CD4-positive, alpha-beta T cell treated with Interleukin-21 for 1 hour (primary cell): ENCODE data around the gene PGP.
"Not testable (repeated sequence)": the region's sequence is repeated elsewhere in the genome, so short reads cannot be mapped to it uniquely, and the experiment has no call there.

Source experiments
- DNase-seq: peaks from one replicate; pipeline ENCODE4 v3.0.0-alpha.2; 2020

The PGP gene

GRCh38 chr16:2213817-2214718 is 572 bp downstream of the PGP start:
- no peak for DNase-seq

DNA sequence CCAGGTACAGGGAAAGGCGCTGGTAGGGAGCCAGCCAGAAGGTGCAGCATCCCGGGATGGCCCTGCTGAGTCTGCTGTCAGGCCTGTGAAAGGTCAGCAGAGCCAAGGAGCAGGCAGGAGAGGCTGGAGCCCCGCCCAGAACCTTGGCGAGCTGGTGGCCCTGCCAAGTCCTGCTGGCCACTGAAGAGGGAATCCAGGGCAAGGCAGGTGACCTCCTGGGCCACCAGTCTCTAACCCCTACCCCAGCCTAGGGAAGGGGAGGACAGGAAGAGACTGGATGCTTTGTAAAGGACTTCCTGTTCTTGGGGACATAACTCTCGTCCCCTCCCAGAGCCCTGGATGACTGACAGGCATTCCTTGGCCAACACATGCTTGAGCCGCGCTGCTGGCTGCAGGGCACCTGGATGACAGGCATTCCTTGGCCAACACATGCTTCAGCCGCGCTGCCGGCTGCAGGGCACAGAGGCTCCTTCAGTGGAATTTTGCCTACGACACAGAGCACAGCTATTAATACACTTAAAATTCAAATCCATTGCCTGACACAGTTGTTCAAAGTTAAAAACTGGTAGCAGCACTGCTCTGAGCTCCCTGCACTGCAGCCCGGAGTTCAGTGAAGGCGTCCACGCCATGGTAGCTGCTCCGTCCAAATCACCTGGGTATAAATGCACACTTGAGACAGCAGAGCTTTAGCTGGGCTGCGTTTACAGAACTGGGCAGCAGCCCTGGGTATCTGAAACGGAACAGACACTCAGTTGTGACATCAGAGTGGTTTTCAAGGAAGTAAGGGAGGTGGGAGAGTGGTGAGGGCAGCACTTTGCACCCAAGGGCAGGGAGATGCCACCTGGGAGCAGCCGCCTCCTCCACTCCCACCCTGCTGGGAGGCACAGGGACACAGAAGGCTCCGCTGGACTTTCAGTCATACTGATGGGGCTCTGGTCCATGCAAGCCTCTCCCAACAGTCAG is 2.0 kb downstream of the PGP start:
- no peak for DNase-seq

GRCh38 chr16:2211923-2212347 is 2.7 kb downstream of the PGP start:
- no peak for DNase-seq

DNA sequence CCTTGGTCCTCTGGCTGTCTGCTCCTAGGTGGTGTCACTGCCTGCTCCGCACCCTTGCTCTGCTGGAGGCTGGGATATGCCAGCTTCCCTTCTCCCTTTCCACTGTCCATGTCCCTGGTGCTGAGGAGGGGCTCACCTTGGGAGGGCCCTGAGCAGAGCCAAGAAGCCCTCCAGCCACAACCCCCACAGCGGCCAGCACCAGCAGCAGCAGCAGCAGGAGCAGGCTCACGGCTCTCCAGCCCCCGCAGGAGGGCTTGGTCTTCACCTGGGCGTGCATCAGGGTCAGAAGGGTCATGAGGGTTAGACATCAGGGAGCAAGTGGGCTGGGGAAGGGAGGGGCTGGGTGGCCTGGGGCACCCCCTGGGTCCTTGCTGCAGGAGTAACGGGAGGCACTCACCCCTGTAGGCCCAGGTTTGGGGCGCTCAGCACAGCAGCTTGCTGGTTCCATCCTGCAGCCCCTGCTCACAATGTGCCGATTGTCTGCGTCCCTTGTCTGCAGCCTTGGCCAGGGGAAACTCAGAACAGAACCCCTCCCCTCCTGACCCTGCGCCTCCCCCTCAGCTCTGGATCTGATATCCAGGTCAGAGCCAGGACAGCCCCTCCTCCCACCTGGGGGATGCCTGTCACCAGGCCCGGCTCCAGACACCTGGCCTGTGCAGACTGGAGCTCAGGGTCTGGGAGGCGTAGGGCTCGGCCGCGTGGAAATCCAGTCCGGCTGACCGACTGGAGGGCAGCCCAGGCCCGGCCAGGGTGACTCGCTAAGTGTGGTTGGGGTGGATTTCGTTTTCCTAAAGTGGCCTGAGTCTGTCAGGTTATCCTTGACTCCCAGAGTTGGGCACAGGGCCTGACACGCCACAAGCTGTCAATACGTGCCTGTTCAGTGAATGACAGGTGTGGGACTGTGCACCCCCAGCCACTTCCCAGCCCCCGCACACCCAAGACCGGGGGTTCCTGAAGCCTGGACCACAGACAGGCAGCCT is 4.0 kb downstream of the PGP start, which contains the start of gene BRICD5:
Gene BRICD5, minus strand, starts transcription at position 478 of the 980 bp plus-strand sequence. Its CDS starts 30 bp downstream, at position 448.
- DNase-seq, result no peak

GRCh38 chr16:2210009-2210332 is 4.7 kb downstream of the PGP start:
- no peak for DNase-seq

DNA sequence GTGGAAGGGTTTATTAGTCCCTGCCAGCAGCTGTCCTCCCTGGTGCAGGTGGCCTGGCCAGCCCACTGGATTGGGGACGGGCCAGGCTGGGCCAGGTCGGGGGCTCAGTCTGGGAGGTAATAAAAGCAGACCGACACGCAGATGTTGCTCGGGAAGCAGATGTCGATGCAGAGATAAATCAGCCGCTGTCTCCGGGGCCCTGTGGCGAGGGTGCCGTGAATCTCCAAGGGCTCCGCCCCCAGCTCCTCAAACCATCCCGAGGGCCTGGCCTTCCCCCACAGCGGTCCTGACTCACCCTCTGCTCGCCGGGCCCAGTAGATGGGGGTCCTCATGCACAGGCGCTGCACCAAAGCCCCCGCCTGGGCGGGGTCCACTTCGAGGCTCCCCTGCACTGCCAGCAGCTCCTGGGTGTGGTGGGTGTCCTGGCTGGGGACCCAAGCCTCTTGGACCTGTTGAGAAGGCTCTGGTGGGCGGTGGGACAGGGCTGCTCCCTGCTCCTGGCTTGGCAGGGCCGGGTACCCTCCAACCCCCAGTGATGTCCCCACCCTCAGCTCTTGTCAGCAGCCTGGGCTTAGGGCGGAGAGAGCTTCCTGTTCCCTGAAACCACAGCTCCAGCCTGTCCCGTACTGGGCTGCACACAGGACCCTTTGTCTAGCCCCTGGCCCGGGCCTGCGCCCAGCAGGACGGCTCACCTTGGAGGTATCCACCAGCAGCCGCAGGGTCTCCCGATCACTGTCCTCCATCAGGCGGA is 5.2 kb downstream of the PGP start:
- DNase-seq, result no peak

- no peak for DNase-seq
These were observed 5.9 kb downstream of the PGP start for GRCh38 chr16:2208772-2209171.

DNA sequence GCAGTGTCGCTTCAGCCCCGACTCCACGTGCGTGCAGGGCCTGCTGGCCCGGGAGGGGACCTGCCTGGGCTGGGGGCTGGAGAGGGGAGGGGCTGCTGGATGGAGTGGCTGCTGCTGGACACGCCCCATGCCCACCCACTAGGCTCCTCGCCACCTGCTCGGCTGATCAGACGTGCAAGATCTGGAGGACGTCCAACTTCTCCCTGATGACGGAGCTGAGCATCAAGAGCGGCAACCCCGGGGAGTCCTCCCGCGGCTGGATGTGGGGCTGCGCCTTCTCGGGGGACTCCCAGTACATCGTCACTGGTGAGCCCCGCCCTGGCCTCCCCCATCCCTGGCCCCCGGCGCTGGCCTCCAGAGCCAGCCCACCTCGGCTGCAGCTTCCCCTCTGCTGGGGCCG is 6.3 kb downstream of the PGP start:
- DNase-seq, result no peak

GRCh38 chr16:2207872-2208271 is 6.8 kb downstream of the PGP start:
- no peak for DNase-seq

DNA sequence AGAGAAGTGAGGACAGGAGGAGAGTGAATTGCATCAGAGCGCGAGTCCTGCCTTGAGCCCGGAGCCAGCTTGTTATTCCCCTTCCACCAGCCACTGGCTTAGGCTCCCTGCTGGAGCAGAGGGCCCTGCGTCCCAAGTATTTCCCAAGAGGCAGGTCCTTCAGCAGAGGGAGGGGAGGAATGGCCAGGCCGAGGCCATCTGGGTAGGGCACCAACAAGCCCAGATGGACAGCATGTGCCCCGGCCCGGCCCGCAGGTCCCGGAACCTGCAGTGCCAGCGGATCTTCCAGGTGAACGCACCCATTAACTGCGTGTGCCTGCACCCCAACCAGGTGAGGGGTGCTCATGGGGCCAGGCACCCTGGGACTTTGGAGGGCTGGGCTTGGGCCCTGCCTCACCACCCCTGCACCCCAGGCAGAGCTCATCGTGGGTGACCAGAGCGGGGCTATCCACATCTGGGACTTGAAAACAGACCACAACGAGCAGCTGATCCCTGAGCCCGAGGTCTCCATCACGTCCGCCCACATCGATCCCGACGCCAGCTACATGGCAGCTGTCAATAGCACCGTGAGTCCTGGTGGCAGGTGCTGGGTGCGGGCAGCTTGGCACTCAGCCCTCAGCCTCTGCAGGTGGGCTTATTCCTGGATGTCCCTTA is 7.7 kb downstream of the PGP start:
- no peak for DNase-seq

DNA sequence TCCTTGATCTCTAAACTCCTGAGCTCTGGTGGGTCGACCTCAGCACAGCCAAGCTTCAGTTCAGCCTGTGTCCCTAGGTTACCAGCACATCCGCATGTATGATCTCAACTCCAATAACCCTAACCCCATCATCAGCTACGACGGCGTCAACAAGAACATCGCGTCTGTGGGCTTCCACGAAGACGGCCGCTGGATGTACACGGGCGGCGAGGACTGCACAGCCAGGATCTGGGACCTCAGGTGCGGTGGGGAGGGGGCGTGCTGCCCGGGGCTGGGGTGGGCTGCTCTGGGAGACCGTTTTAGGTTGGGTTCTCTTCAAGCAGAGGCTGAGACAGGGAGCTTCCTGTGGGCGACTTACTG is 8.2 kb downstream of the PGP start:
- DNase-seq, result no peak

- DNase-seq, result no peak
These were observed 8.7 kb downstream of the PGP start for GRCh38 chr16:2205967-2206313.

- peak; percentile 93 for DNase-seq
These were observed 9.3 kb downstream of the PGP start, which contains the start of gene MLST8 for GRCh38 chr16:2205104-2205966. Gene MLST8, plus strand, starts transcription at chr16:2205454. Its CDS starts 632 bp downstream, at chr16:2206086.

DNA sequence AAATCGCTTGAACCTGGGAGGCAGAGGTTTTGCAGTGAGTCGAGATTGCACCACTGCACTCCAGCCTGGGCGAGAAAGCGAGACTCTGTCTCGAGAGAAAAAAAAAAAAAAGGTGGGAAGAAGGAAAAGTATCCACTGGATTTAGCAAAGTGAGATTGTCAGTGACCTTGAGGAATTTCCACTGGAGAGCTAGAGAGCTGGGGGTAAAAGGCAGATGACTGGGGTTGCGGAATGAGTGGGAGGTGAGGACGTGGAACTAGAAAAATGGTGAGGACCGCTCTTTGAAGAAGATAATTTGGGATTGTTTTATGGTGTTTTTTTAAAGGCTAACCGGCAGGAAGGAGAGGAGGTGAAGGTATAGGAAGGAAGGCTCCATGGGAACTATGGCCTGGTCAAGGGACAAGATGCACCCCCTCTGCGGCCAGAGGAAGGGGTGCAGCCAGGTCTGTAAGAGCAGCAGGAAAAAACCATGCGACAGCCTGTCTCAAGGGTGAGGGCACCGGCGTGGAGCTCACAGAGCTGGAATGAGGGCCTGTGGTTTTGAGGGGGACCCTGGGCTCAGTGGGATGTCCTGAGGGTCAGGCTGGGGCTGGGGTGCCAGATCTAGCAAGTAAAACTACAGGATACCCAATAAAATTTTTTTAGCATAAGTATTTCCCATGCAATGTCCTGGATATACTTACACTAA is 10.1 kb downstream of the PGP start:
- DNase-seq, result no peak

DNA sequence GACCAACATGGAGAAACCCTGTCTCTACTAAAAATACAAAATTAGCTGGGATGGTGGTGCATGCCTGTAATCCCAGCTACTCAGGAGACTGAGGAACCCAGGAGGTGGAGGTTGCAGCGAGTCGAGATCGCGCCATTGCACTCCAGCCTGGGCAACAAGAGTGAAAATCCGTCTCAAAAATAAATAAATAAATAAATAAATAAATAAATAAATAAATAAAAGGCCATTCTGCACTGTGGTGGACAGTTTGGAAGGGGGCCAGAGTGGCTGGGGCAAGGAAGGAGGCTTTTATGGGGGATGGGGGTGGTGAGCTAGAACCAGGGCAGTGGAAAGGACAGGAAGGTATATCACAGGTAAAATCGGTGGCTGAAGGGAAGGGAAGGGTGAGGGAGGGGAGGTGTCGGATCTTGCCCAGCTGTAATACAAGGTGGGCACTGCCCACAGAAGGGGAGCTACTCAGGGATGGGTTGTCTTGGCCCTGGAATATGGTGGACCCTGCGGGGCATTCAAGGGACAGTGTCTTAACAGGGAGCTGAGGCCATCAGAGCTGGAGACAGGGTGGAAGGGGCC is 11.4 kb downstream of the PGP start:
- DNase-seq, result not testable (repeated sequence)

DNA sequence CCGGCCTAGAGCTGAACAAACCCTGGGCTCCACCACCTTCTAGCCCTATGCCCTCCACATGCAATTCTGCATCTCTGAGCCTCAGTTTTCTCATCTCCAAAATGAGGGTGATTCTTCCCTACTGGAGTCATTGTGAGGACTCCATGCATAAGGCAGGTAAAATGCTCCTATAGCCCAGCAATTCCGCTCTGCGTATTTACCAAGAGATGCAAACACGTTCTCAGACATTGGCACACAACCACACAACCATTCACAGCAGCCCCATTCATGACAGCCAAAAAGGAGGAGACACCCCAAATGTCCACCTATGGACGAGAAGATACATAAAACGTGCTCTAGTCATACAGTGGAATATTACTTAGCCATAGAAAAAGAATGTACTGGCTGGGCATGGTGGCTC is 14.3 kb downstream of the PGP start:
- no peak for DNase-seq

DNA sequence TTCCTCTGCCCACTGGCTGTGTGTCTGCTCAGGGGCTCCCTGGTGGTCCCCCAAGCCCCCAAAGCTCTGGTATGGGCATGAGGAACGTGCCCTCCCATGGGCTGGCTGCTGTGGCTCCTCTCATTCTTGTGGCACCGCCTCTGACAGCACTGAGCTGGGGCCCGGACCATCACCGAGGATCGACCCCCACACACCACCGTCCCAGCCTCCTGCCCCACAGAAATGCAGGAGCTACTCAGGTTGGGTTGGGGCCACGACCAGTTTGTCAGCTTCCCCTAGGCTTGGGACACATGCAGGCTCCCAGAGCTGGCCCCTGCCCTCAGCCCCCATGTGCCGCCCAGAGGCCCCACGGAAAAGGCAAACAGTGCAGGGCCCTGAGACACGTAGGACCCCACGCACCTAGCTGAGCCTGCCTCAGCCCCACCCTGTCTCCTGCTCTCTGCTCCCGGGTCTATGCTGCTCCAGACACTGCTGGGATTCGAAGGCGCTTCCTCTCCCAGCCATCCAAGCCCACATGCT is 15.0 kb downstream of the PGP start:
- no peak for DNase-seq

- DNase-seq, result no peak
These were observed 15.5 kb downstream of the PGP start for GRCh38 chr16:2199095-2199494.

DNA sequence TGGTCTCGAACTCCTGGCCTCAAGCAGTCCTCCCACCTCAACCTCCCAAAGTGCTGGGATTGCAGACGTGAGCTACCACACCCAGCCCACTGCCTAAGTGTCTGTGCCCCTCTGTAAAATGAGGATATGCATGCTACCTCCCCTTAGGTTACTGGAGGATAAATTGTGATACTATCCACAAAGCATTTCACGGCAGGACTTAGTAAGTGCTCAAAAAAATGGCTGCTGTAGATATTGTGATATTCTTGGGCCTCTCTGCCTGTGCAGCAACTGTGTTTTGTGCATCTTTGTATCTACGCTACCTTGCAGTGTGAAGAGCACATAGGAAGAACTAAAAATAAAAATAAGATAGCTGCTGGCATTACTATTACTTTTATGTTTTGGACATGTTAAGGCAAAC is 16.4 kb downstream of the PGP start:
- DNase-seq, result no peak
